Erythroblast (primary cell): Measurements from ENCODE around the gene WDFY2.
"Not testable (repeated sequence)": the region's sequence is repeated elsewhere in the genome, so short reads cannot be mapped to it uniquely, and the experiment has no call there.

Source experiments
- DNase-seq, 2 experiments: peaks; one replicate each; lab custom pipeline; 2025; lab: John Stamatoyannopoulos, UW
- GATA1 ChIP-seq: IDR thresholded peaks from 2 replicates; pipeline ENCODE4 v1.6.1; 2011; ENCODE audit warnings: low read depth, mild to moderate bottlenecking, control low read depth, low read length, moderate library complexity
- POLR2A ChIP-seq: IDR thresholded peaks from 2 replicates; pipeline ENCODE4 v1.6.1; 2011; ENCODE audit warnings: mild to moderate bottlenecking, low read length

The WDFY2 gene

GRCh38 chr13:51684076-51684475 lies 99.8 kb downstream of the WDFY2 start:
- no peak for TF ChIP-seq GATA1
- TF ChIP-seq POLR2A: no peak
- no peak for DNase-seq

DNA sequence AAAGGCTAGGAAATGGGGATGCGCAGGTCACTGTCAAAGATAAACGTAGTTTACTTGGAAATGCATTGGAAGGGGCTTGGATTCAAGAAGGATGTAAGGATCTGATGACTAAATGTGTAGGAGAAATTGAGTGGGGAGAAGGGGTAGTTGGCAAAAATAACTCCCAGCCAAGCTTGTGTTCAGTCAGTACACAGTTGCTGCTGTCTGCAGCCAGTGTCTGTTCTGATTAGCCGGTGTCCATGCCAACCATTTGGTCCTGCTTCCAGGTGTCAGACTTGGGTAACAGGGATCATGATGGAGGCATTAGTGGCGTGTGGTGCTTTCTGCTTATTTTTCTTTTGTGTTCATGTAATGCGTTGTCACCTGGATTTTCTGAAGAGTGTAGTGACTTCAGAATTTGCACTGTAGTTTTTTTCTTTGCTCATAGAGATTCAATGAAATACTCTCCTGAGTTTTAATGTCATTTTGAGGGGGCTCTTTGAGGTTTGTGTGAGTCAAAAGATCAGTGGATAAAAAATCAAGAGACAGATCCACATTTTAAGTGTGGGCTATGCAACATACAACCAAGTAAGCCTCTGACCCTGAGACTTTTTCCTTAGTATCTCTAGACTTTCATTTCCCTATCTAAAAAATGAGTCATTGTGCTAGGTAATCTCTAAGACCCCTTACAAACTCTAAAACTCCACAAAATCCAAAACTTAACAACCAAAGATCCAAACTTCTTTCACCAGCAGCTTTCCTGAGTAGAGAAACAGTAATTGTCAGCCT lies 103.9 kb downstream of the WDFY2 start:
- TF ChIP-seq GATA1: no peak
- no peak for TF ChIP-seq POLR2A
- no peak for DNase-seq

- DNase-seq: no peak
- TF ChIP-seq GATA1: no peak
- no peak for TF ChIP-seq POLR2A
These were observed 104.8 kb downstream of the WDFY2 start for GRCh38 chr13:51688937-51689662.

DNA sequence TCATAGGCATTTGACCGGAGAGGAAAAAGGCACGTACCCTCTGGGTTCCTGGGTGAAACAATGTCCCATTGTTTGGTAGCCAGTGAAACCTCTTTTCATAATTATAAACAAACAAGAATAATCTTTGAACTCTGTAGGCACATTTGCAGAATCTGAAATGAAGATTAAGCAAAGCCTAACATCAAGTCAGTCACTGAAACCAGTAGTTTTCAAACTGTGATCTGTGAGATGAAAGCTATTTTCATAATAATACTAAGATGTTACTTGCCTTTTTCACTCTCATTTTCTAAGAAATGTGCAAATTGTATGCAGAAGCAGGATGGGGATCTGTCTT lies 105.4 kb downstream of the WDFY2 start:
- TF ChIP-seq POLR2A (no peak), GATA1 (no peak)
- DNase-seq: no peak

GRCh38 chr13:51695677-51696076 lies 111.4 kb downstream of the WDFY2 start:
- not testable (repeated sequence) for DNase-seq

DNA sequence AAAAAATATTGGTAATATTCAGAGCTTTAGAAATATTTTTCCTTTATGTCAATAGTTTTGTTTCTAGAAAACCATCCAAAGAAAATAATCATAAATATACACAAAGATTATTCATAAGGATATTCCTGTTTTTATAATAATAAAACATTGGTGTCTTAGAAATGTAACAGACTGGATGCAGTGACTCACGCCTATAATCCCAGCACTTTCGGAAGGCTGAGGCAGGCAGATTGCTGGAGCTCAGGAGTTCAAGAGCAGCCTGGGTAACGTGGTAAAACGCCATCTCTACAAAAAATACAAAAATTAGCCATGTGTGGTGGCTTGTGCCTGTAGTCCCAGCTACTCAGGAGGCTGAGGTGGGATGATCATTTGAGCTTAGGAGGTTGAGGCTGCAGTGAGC lies 112.9 kb downstream of the WDFY2 start:
- DNase-seq: no peak
- TF ChIP-seq GATA1 (no peak), POLR2A (no peak)

- DNase-seq: no peak
- TF ChIP-seq GATA1 (no peak), POLR2A (no peak)
These were observed 113.6 kb downstream of the WDFY2 start for GRCh38 chr13:51697855-51698254.

GRCh38 chr13:51698352-51698751 lies 114.1 kb downstream of the WDFY2 start:
- TF ChIP-seq POLR2A: no peak
- TF ChIP-seq GATA1: no peak
- no peak for DNase-seq

- no peak for DNase-seq
- no peak for TF ChIP-seq GATA1
- no peak for TF ChIP-seq POLR2A
These were observed 120.4 kb downstream of the WDFY2 start for GRCh38 chr13:51704399-51705313.

DNA sequence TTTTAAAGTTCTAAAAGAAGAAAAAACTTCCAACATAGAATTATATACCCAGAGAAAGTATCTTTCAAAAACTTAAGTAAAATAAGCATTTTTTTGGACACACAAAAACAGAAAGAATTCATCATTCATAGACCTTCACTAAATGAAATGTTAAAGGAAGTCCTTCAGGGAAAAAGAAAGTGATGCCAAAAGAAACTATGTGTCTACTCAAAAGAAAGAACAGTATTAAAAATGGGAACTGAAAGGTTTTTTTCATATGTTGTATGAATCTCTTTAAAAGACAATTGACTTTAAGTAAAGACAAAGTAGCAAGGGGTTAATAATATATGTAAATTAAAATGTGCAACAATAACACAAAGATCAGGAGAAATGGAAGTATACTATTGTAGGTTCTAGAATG lies 123.2 kb downstream of the WDFY2 start:
- no peak for DNase-seq

DNA sequence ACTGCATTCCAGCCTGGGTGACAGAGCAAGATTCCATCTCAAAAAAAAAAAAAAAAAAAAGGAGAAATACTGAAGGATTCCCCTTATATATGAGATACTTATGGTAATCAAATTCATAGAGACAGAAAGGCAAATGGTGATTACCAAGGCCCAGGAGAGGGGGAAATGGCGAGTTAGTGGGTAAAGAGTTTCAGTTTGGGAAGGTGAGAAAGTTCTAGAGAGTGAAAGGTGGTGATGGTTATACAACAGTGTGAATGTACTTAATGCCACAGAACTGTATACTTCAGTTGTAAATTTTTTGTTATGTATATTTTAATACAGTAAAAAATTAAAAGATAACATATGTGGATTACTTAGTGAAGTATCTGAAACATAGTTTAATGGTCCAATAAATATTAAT lies 129.5 kb downstream of the WDFY2 start:
- TF ChIP-seq POLR2A: no peak
- TF ChIP-seq GATA1: no peak
- DNase-seq: no peak

More for the DNA sequence above, 123.2 kb downstream of the WDFY2 start:
- TF ChIP-seq POLR2A (no peak), GATA1 (no peak)

DNA sequence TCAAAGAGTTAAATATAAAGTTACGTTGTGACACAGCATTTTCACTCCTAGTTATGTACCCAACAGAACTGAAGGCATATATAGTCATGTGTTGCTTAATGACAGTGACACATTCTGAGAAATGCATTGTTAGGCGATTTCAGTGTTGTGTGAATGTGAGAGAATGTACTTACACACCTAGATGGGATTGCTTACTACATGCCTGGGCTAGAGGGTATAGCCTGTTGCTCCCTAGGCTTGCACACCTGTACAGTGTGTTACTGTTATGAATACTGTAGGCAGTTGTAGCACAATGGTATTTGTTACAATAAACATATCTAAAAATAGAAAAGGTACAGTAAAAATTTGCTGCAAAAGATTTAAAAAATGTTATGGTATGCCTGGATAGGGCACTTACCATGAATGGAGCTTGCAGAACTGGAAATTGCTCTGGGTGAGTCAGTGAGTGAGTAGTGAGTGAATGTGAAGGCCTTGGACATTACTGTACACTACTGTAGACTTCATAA lies 130.5 kb downstream of the WDFY2 start:
- no peak for TF ChIP-seq GATA1
- TF ChIP-seq POLR2A: no peak
- DNase-seq: no peak

DNA sequence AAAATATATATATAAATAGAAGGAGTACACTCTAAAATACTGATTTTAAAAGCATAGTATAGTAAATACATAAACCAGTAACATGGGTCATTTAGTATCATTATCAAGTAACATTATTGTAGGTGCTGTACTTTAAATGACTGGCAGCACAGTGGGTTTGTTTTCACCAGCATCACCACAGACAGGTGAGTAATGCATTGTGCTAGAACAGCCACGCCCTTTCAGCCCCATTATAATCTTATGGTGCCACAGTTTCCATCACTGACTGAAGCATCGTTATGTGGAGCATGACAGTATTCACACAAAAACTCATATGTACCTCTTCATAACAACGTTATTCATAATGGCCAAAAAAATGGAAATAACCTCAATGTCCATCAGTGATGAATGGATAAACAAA lies 131.4 kb downstream of the WDFY2 start:
- no peak for DNase-seq
- TF ChIP-seq POLR2A (no peak), GATA1 (no peak)

DNA sequence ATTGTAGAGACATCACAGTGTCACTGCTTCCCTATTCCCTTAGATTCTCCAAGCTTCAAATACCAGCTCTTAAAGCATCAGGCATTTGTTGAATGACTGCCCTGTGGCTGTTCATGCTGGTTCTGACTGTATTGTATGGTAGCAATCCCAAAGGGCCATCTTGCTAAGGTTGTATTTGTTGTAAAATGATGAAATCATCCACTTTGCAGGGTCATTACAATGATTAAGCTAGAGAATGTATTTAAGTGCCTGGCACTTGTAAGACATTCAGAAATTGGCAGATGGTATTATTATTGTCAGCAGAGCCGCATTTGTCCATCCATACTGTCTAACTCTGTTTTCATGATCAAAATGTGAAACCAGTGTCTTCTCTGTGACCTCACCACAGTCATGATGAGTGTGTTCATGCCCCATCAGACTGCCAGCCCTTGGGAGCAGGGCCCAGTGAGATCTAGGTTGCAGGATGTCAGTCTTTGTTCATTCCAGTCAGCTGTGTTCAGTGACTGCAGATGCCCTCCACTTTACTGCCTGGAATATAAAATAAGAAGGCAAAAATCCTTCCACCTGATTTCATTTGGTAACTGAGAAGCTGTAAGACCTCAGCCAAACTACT lies 133.6 kb downstream of the WDFY2 start:
- DNase-seq: no peak
- TF ChIP-seq GATA1 (no peak), POLR2A (no peak)
